Sciatic nerve (tissue), 2 donors: ENCODE measurements around the gene MAP4. TPM values are rescaled to one million over a fixed set of nuclear protein-coding genes. Genes with fewer than 3 reads are reported as not detected.

Experiments used
- ATAC-seq: fragments of 200-7000 bp; cut with Tn5 transposase; one replicate; pipeline ENCODE4 v1.9.1; 2020; ENCODE audit warnings: mild to moderate bottlenecking, moderate library complexity
- DNase-seq: peaks from one replicate; pipeline ENCODE4 v3.0.0-alpha.2; 2020; ENCODE audit warnings: low spot score
- intact Hi-C: fragments of 100-400 bp; cut with DNase I; formaldehyde crosslinking; loops from one replicate; pipeline ENCODE4 v1.14.2; 2022
- total RNA-seq: library from RNA; stranded (reverse); fragmentation: NEBNext Ultra II Directional; extraction: Animal tissue kit (Norgen Biotek cat#: 25700); gene quantifications from one replicate; pipeline ENCODE4 v1.2.1, GENCODE V29; 2021
- donor health status: DM: no; HTN: no; CAD: no.
- donor health status: DM: no; HTN: no; CAD: no.

The MAP4 gene
- total RNA-seq, 1 donor from 2014 or later = 442 TPM

- ATAC-seq (no peak), DNase-seq (no peak)
- intact Hi-C loops = no loop called here
Measured at GRCh38 chr3:47976135-47976732, 40.0 kb downstream of the MAP4 start.

GRCh38 chr3:47974974-47975470, 41.2 kb downstream of the MAP4 start:
- DNase-seq (no peak), ATAC-seq (no peak)
- intact Hi-C loops = no loop called here

GRCh38 chr3:47971081-47971480, 45.1 kb downstream of the MAP4 start:
- intact Hi-C loops = no loop called here
- no peak for DNase-seq

GRCh38 chr3:47964740-47965139, 51.5 kb downstream of the MAP4 start:
- intact Hi-C loops = no loop called here

More at GRCh38 chr3:47971081-47971480, 45.1 kb downstream of the MAP4 start:
- ATAC-seq = no peak

GRCh38 chr3:47961815-47962606, 54.2 kb downstream of the MAP4 start:
- DNase-seq (no peak), ATAC-seq (peak; percentile 51)
- intact Hi-C loops = no loop called here

More at GRCh38 chr3:47964740-47965139, 51.5 kb downstream of the MAP4 start:
- ATAC-seq = no peak
- DNase-seq = no peak

- intact Hi-C loops = no loop called here
- DNase-seq (no peak), ATAC-seq (no peak)
Measured at GRCh38 chr3:47961036-47961435, 55.2 kb downstream of the MAP4 start.

GRCh38 chr3:47956521-47956920, 59.7 kb downstream of the MAP4 start:
- no peak for DNase-seq
- intact Hi-C loops = no loop called here
- ATAC-seq = no peak

- intact Hi-C loops = no loop called here
- ATAC-seq = no peak
- no peak for DNase-seq
Measured at GRCh38 chr3:47954567-47954966, 61.6 kb downstream of the MAP4 start.

- ATAC-seq = no peak
- no peak for DNase-seq
- intact Hi-C loops = no loop called here
Measured at GRCh38 chr3:47950453-47951169, 65.6 kb downstream of the MAP4 start.

GRCh38 chr3:47949979-47950378, 66.2 kb downstream of the MAP4 start:
- intact Hi-C loops = no loop called here
- ATAC-seq (no peak), DNase-seq (no peak)

- ATAC-seq = no peak
- intact Hi-C loops = no loop called here
- no peak for DNase-seq
Measured at GRCh38 chr3:47940232-47940631, 76.0 kb downstream of the MAP4 start.

- DNase-seq (no peak), ATAC-seq (no peak)
- intact Hi-C loops = no loop called here
Measured at GRCh38 chr3:47932421-47932820, 83.8 kb downstream of the MAP4 start.

GRCh38 chr3:47930979-47931378, 85.2 kb downstream of the MAP4 start:
- no peak for ATAC-seq
- no peak for DNase-seq
- intact Hi-C loops = no loop called here

- intact Hi-C loops = no loop called here
- DNase-seq (no peak), ATAC-seq (no peak)
Measured at GRCh38 chr3:47916696-47917095, 99.5 kb downstream of the MAP4 start.

GRCh38 chr3:47916201-47916600, 100.0 kb downstream of the MAP4 start:
- intact Hi-C loops = no loop called here
- ATAC-seq (no peak), DNase-seq (no peak)

GRCh38 chr3:47912006-47912504, 104.2 kb downstream of the MAP4 start:
- ATAC-seq (no peak), DNase-seq (no peak)
- intact Hi-C loops = no loop called here

GRCh38 chr3:47910777-47911440, 105.3 kb downstream of the MAP4 start:
- DNase-seq = no peak
- no peak for ATAC-seq
- intact Hi-C loops = no loop called here

GRCh38 chr3:47910233-47910632, 106.0 kb downstream of the MAP4 start:
- DNase-seq = no peak
- intact Hi-C loops = no loop called here
- ATAC-seq = no peak

GRCh38 chr3:47909607-47910006, 106.6 kb downstream of the MAP4 start:
- ATAC-seq (no peak), DNase-seq (no peak)
- intact Hi-C loops = no loop called here
